ENCODE measurements around the gene TBC1D22A.
"Not testable (repeated sequence)": the region's sequence is repeated elsewhere in the genome, so short reads cannot be mapped to it uniquely, and the experiment has no call there.

The TBC1D22A gene

GRCh38 chr22:47111626-47112581 is 349.5 kb downstream of the TBC1D22A start:
- no peak for DNase-seq

DNA sequence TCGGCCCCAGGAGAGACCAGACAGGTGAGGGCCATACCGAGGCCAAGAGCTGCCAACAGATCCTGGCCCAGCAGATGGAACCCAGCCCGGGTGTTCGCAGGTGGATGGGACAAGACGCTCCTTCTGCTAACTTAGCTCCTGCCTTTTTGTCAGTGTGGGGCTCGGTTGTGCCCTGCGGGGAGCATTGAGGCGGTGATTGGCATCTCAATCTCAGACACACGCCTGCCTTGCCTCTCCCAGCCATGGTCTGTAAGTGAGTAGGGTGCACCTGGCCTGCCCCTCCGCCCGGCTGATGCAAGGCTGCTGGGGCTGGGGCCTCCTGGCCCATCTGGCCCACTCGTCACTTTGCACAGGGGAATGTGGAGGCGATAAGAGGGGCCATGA is 350.1 kb downstream of the TBC1D22A start:
- no peak for DNase-seq

DNA sequence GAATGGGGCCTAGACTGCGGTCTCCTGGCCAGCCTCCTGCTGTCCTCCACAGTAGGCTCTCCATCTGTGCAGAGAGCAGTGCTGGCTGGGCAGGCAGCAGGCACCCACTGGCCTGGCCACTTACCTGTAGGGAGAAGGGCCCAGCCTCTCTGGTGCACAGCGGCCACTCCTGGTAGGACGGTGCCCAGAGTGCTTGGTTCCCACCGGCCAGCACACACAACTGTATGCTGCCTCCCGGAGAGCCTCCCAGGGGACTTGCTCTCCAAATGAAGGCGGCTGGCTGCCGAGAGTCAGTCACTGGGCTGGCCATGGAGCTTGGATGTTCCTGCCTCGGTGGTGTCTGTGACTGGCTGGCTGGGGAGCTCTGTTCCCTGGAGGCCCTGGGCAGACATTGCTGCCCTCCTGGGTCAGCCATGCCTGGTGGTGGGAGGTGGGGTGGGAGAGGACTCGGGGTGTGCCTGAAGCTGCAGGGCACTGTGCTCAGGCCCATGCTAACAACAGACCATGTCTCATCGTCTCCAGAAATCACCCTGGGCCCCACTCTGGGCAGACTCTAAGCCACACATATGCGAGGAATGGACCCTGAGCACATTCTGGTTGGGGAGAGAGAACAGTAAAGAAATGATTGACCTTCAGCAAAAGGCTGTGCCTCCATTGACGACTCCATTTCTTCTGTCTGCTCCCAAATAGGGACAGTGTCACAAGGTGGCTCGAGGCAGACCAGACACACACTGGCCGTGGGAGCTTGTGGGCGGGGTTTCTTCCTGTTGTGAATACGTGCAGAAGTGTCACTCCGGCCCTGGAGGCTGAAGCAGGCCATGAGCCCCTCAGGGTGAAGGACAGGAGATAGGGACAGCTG is 350.8 kb downstream of the TBC1D22A start:
- DNase-seq, result no peak

DNA sequence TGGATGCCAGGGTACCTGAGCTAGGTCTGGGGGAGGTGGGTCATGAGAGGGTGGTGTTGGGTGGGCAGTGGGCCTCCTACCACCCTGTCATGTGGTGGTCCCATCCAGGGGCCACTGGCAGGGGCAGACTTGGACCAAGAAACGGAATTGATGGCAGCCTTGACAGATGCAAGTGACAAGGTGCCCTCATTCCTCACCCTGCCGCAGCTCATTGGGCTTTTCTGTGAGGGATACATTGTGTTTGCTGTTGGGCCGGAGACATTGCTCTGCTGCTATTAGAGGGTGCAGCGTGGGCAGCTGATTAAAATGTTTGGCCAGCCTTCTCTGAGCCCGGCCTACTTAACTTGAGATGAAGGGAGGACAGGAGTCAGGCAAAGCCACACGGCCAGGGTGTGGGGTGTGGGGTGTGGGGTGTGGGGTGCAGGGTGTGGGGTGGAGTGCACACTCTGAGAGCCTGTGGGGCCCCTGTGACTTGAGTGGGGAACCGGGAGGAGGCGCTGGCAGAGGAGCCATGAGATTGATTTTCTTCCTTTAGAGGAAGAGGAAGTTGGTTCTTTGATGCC is 351.5 kb downstream of the TBC1D22A start:
- no peak for DNase-seq

DNA sequence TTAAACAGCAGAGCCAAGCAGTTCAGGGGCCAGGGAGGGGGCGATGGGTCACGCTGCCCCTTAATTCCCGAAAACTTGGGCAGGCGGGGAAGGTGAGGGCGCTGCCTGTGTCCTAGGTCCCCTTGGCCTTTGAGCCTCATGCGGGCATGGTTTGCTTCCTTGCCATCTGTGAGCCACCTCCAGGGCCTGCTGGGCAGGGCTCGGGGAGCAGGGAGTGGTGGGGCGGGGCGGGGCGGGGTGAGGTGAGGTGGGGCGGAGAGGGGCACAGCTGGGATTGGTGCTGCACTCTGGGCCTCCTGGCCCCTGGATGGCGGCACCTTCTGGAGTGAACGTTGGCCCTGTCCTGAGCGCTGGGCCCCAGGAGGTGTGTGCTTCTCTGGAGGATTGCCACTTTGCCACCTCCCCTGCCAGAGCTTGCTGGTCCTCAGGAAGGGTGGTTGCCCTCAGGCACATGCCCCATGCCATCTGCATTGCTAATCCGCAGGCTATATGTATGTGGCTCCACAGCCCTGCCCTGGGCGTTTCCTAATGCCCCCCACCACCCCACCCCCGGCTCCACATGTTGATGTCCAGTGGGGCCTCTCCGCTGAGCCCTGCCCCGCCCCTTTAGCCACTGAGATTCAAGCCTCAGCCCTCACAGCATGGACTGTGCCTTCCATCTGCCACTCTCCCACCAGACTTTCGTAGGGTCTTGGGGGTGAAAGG is 352.5 kb downstream of the TBC1D22A start:
- no peak for DNase-seq

GRCh38 chr22:47115518-47115890 is 353.1 kb downstream of the TBC1D22A start:
- DNase-seq, result no peak

DNA sequence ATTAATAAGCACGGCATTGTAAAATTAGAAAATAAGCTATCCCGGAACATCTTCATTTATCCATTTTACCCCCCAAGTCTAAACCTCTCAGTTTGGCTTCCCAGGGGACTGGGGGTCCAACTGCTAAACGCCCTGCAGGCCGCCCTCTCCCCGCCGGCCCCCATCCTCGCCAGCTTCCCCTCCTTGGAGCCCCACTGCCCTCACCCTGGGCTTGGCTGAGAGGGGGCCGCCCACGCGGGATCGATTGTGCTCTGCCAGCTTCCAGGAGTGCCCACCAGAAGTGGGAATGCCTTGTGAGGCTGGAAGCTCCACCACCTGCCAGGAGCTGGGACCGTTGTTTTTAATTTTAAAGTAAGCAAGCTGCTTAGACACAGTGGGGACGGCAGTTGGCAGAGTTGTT is 353.5 kb downstream of the TBC1D22A start:
- no peak for DNase-seq

- no peak for DNase-seq
Measured at GRCh38 chr22:47116426-47117341, 354.2 kb downstream of the TBC1D22A start.

- DNase-seq, result not testable (repeated sequence)
Measured at GRCh38 chr22:47117442-47117841, 355.0 kb downstream of the TBC1D22A start.

DNA sequence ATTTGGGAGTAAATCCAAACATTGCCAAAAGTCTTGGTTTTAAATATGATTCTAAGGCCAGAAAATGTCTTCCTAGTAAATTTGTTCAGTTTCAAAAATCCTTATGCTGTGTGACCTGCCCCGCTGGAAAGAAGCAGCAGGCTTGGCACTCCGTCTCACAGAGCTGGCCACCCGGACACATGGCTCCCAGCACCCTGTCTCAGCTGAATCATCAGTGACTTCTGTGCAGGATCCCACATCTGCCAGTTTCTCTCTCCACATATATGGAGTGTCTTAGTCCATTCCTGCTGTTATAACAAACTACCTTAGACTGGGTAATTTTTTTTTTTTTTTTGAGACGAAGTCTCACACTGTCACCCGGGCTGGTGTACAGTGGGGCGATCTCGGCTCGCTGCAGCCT is 356.7 kb downstream of the TBC1D22A start:
- DNase-seq, result no peak

- no peak for DNase-seq
Measured at GRCh38 chr22:47120399-47120798, 357.9 kb downstream of the TBC1D22A start.

GRCh38 chr22:47121791-47122190 is 359.3 kb downstream of the TBC1D22A start:
- no peak for DNase-seq

- DNase-seq, result no peak
Measured at GRCh38 chr22:47122441-47123000, 360.1 kb downstream of the TBC1D22A start.

DNA sequence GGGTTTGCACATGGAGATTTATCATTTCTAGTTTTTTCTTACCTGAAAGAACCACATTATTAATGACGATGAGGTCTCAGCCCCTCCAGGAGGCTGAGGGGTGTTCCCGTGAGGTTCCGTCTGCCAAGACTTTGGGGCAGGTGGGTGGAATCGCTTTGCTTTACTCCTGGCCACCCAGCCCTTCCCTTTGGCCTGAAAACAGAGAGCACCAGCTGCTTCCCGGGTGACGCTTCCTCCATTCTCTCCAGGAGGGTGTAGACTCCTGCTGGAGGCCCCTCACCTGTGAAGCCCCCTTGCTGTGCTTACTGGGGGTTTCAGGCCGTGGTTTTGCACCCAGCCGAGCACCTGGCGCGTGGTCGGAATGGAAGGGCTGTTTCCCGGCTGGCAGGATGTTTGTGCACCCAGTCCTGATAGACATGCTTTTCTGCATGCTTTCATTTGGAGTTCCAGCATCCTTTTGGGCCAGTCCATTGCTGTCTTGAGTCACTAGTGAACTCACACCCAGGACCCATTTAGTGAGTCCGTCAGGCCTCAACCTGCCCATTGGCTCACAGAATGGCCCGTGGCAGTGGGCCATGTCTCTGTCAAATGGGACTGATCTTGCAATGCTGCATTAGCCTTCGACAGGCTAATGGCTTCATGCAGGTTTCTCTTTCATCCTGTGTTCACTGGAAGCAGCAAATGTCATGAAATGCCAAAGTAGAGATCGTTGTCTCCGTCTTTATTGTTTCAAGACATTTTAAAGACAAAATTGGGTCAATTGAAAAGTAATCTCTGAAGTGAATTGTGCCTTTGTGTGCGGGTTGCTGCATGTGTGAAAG is 360.8 kb downstream of the TBC1D22A start:
- DNase-seq, result no peak

- no peak for DNase-seq
Measured at GRCh38 chr22:47123827-47124442, 361.5 kb downstream of the TBC1D22A start.

GRCh38 chr22:47124451-47124881 is 362.0 kb downstream of the TBC1D22A start:
- DNase-seq, result no peak

GRCh38 chr22:47124961-47125360 is 362.5 kb downstream of the TBC1D22A start:
- DNase-seq, result no peak

GRCh38 chr22:47125603-47126002 is 363.2 kb downstream of the TBC1D22A start:
- DNase-seq, result no peak

- DNase-seq, result no peak
Measured at GRCh38 chr22:47126344-47126811, 363.9 kb downstream of the TBC1D22A start.

Measured in right kidney (tissue), 1 donor.